ENCODE data around the gene PTX3.

- TF ChIP-seq POLR2A (IDR thresholded peaks at IDR 0.05) (no peak), CTCF (IDR thresholded peaks at IDR 0.05) (no peak)
Measured at GRCh38 chr3:157393113-157393512, 43.5 kb upstream of the PTX3 start.

Measured in tibial nerve (tissue), 3 donors.